HG03521 (cell line): Measurements from ENCODE around the gene PARG.
"Not testable (repeated sequence)": the region's sequence is repeated elsewhere in the genome, so short reads cannot be mapped to it uniquely, and the experiment has no call there.

Source experiments
- ATAC-seq: cut with Tn5 transposase; IDR thresholded peaks from one replicate; pipeline ENCODE4 v1.9.1; 2021; ENCODE audit warnings: mild to moderate bottlenecking, moderate library complexity; ENCODE audit not compliant: unreplicated experiment

Gene PARG

GRCh38 chr10:49908290-49909080 lies 33.3 kb downstream of the PARG start:
- not testable (repeated sequence) for ATAC-seq

GRCh38 chr10:49903829-49904228 lies 38.0 kb downstream of the PARG start:
- ATAC-seq, result not testable (repeated sequence)

- not testable (repeated sequence) for ATAC-seq
Measured at GRCh38 chr10:49900406-49900805, 41.4 kb downstream of the PARG start.

- not testable (repeated sequence) for ATAC-seq
Measured at GRCh38 chr10:49899999-49900398, 41.8 kb downstream of the PARG start.

- not testable (repeated sequence) for ATAC-seq
Measured at GRCh38 chr10:49890025-49890424, 51.8 kb downstream of the PARG start.

GRCh38 chr10:49884739-49885331 lies 57.0 kb downstream of the PARG start:
- ATAC-seq, result not testable (repeated sequence)

- not testable (repeated sequence) for ATAC-seq
Measured at GRCh38 chr10:49883852-49884251, 58.0 kb downstream of the PARG start.

GRCh38 chr10:49882327-49882726 lies 59.5 kb downstream of the PARG start:
- ATAC-seq, result not testable (repeated sequence)

- not testable (repeated sequence) for ATAC-seq
Measured at GRCh38 chr10:49872740-49873139, 69.1 kb downstream of the PARG start.

- not testable (repeated sequence) for ATAC-seq
Measured at GRCh38 chr10:49871462-49871861, 70.4 kb downstream of the PARG start.

- not testable (repeated sequence) for ATAC-seq
Measured at GRCh38 chr10:49859933-49860332, 81.9 kb downstream of the PARG start.

- not testable (repeated sequence) for ATAC-seq
Measured at GRCh38 chr10:49858697-49859382, 83.0 kb downstream of the PARG start.

- not testable (repeated sequence) for ATAC-seq
Measured at GRCh38 chr10:49849520-49849919, 92.3 kb downstream of the PARG start.

- no peak for ATAC-seq
Measured at GRCh38 chr10:49844775-49845595, 96.8 kb downstream of the PARG start.

- ATAC-seq, result not testable (repeated sequence)
Measured at GRCh38 chr10:49842333-49842628, 99.5 kb downstream of the PARG start.

- ATAC-seq, result no peak
Measured at GRCh38 chr10:49841615-49842332, 100.1 kb downstream of the PARG start.

GRCh38 chr10:49837685-49838084 lies 104.1 kb downstream of the PARG start:
- ATAC-seq, result no peak

- no peak for ATAC-seq
Measured at GRCh38 chr10:49837051-49837478, 104.8 kb downstream of the PARG start.

- ATAC-seq, result no peak
Measured at GRCh38 chr10:49834976-49835375, 106.9 kb downstream of the PARG start.

- no peak for ATAC-seq
Measured at GRCh38 chr10:49834201-49834600, 107.6 kb downstream of the PARG start.
